Lower lobe of right lung (tissue), 2 donors: Measurements from ENCODE around the gene ANKRD40CL. TPM values are rescaled to one million over a fixed set of nuclear protein-coding genes. Genes with fewer than 3 reads are reported as not detected.

Experiments
- ATAC-seq, 2 donors: fragments of 200-7000 bp; cut with Tn5 transposase; one replicate each; pipeline ENCODE4 v1.9.1; 2020 to 2022; ENCODE audit warnings: mild to moderate bottlenecking in 2 of 2, moderate library complexity in 2 of 2
- DNase-seq: peaks from one replicate; pipeline ENCODE4 v3.0.0-alpha.2; 2020
- H3K27ac ChIP-seq: fragments of 200-600 bp; one replicate; pipeline ENCODE4 v1.8.0; 2022
- H3K27me3 ChIP-seq: fragments of 200-600 bp; one replicate; pipeline ENCODE4 v1.8.0; 2022; ENCODE audit warnings: low read depth
- H3K36me3 ChIP-seq: fragments of 200-600 bp; one replicate; pipeline ENCODE4 v1.8.0; 2022; ENCODE audit warnings: mild to moderate bottlenecking
- H3K4me1 ChIP-seq: fragments of 200-600 bp; one replicate; pipeline ENCODE4 v1.8.0; 2022
- H3K4me3 ChIP-seq: fragments of 200-600 bp; one replicate; pipeline ENCODE4 v1.8.0; 2022; ENCODE audit warnings: mild to moderate bottlenecking
- H3K9me3 ChIP-seq: fragments of 200-600 bp; one replicate; pipeline ENCODE4 v1.8.0; 2022
- intact Hi-C: fragments of 100-400 bp; cut with DNase I; formaldehyde crosslinking; loops from one replicate; pipeline ENCODE4 v1.11.0; 2022
- total RNA-seq: library from RNA; stranded (reverse); fragmentation: NEBNext Ultra II Directional; extraction: Animal tissue kit (Norgen Biotek cat#: 25700); gene quantifications from one replicate; pipeline ENCODE4 v1.2.1, GENCODE V29; 2021
- TF ChIP-seq, protein P1 (sequence below): fragments of 200-600 bp; IDR thresholded peaks from one replicate; pipeline ENCODE4 v1.8.0; 2022; ENCODE audit warnings: antibody characterized with exemption, mild to moderate bottlenecking
- donor health status: DM: no; HTN: yes; CAD: no; lungs with severe emphysema.

ANKRD40CL gene
- total RNA-seq, 1 donor from 2014 or later, result not detected

- intact Hi-C loops, result no loop called here
- Histone ChIP-seq H3K4me1 (no peaks in the 10 kb centered on the region), H3K4me3 (no peak overlapping the region), H3K27ac (no peak overlapping the region), H3K9me3 (no peaks in the 10 kb centered on the region), H3K27me3 (no peaks in the 10 kb centered on the region), H3K36me3 (no peaks in the 10 kb centered on the region)
- TF ChIP-seq, protein P1, sequence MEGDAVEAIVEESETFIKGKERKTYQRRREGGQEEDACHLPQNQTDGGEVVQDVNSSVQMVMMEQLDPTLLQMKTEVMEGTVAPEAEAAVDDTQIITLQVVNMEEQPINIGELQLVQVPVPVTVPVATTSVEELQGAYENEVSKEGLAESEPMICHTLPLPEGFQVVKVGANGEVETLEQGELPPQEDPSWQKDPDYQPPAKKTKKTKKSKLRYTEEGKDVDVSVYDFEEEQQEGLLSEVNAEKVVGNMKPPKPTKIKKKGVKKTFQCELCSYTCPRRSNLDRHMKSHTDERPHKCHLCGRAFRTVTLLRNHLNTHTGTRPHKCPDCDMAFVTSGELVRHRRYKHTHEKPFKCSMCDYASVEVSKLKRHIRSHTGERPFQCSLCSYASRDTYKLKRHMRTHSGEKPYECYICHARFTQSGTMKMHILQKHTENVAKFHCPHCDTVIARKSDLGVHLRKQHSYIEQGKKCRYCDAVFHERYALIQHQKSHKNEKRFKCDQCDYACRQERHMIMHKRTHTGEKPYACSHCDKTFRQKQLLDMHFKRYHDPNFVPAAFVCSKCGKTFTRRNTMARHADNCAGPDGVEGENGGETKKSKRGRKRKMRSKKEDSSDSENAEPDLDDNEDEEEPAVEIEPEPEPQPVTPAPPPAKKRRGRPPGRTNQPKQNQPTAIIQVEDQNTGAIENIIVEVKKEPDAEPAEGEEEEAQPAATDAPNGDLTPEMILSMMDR, result no peak
- ATAC-seq (no peak), DNase-seq (no peak)
Measured at GRCh38 chr17:50794361-50794760, 27.0 kb upstream of the ANKRD40CL start.

- intact Hi-C loops, result no loop called here
- H3K36me3 ChIP-seq, result no peaks in the 10 kb centered on the region
Measured at GRCh38 chr17:50793007-50793406, 25.7 kb upstream of the ANKRD40CL start.

GRCh38 chr17:50792132-50792531 lies 24.8 kb upstream of the ANKRD40CL start:
- H3K27ac ChIP-seq, result no peak overlapping the region
- H3K27me3 ChIP-seq, result no peaks in the 10 kb centered on the region
- no peaks in the 10 kb centered on the region for H3K4me1 ChIP-seq
- H3K36me3 ChIP-seq, result no peaks in the 10 kb centered on the region
- intact Hi-C loops, result no loop called here
- TF ChIP-seq, protein P1, result no peak
- DNase-seq (no peak), ATAC-seq (no peak)
- no peaks in the 10 kb centered on the region for H3K9me3 ChIP-seq
- H3K4me3 ChIP-seq, result no peak overlapping the region

More at GRCh38 chr17:50793007-50793406, 25.7 kb upstream of the ANKRD40CL start:
- no peak overlapping the region for H3K27ac ChIP-seq
- DNase-seq (no peak), ATAC-seq (peak; percentile 56 to 59)
- H3K4me1 ChIP-seq, result no peaks in the 10 kb centered on the region
- H3K9me3 ChIP-seq, result no peaks in the 10 kb centered on the region
- TF ChIP-seq, protein P1, result no peak
- H3K27me3 ChIP-seq, result no peaks in the 10 kb centered on the region
- H3K4me3 ChIP-seq, result no peak overlapping the region

DNA sequence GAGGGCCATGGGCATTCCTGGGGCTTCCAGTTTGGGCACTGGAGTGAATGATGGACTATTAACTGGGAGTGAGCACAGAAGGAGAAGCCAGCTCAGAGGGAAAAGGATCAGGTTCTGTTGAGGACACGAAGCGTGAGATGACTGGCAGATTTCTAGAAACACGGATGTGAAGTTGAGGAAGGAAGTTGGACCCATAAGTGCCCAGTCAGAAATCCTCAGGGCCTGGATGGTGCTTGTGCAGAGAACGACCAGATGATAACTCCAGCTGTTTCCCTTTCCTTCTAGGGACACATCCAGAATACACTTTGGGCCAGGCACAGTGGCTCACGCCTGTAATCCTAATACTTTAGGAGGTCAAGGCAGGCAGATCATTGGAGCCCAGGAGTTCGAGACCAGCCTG lies 23.3 kb upstream of the ANKRD40CL start:
- no peak for ATAC-seq
- Histone ChIP-seq H3K9me3 (no peaks in the 10 kb centered on the region), H3K4me1 (no peaks in the 10 kb centered on the region), H3K4me3 (no peak overlapping the region), H3K27me3 (no peaks in the 10 kb centered on the region), H3K36me3 (no peaks in the 10 kb centered on the region), H3K27ac (no peak overlapping the region)
- intact Hi-C loops, result no loop called here
- DNase-seq, result no peak
- TF ChIP-seq, protein P1, result no peak

- Histone ChIP-seq H3K9me3 (no peaks in the 10 kb centered on the region), H3K27ac (no peak overlapping the region), H3K36me3 (no peaks in the 10 kb centered on the region), H3K27me3 (no peaks in the 10 kb centered on the region), H3K4me1 (no peaks in the 10 kb centered on the region), H3K4me3 (no peak overlapping the region)
- intact Hi-C loops, result no loop called here
- TF ChIP-seq, protein P1, result no peak
- no peak for DNase-seq
- no peak for ATAC-seq
Measured at GRCh38 chr17:50787106-50787505, 19.8 kb upstream of the ANKRD40CL start.
